Measurements from ENCODE around the gene OR52J3. TPM values are rescaled to one million over a fixed set of nuclear protein-coding genes. Genes with fewer than 3 reads are reported as not detected.

Gene OR52J3
- total and polyA plus RNA-seq, 4 donors = not detected

Other genes with a start within 250 kb of the OR52J3 start
- not detected for gene OR52R1, start 242.1 kb upstream of the OR52J3 start, total RNA-seq
- gene OR52R1, start 242.1 kb upstream of the OR52J3 start, polyA plus RNA-seq = not detected
- gene OR51F2, start 225.2 kb upstream of the OR52J3 start, total RNA-seq = not detected
- not detected for gene OR51F2, start 225.2 kb upstream of the OR52J3 start, polyA plus RNA-seq
- gene OR51S1, start 197.3 kb upstream of the OR52J3 start, total RNA-seq = not detected
- not detected for gene OR51S1, start 197.3 kb upstream of the OR52J3 start, polyA plus RNA-seq
- not detected for gene OR51T1, start 164.6 kb upstream of the OR52J3 start, total RNA-seq
- gene OR51T1, start 164.6 kb upstream of the OR52J3 start, polyA plus RNA-seq = not detected
- gene OR51A7, start 142.7 kb upstream of the OR52J3 start, total RNA-seq = not detected
- not detected for gene OR51A7, start 142.7 kb upstream of the OR52J3 start, polyA plus RNA-seq
- not detected for gene OR51G2, start 127.2 kb upstream of the OR52J3 start, total RNA-seq
- gene OR51G2, start 127.2 kb upstream of the OR52J3 start, polyA plus RNA-seq = not detected
- gene OR51G1, start 122.2 kb upstream of the OR52J3 start, total RNA-seq = not detected
- gene OR51G1, start 122.2 kb upstream of the OR52J3 start, polyA plus RNA-seq = not detected
- not detected for gene OR51A4, start 98.9 kb upstream of the OR52J3 start, total RNA-seq
- gene OR51A4, start 98.9 kb upstream of the OR52J3 start, polyA plus RNA-seq = not detected
- not detected for gene OR51A2, start 90.8 kb upstream of the OR52J3 start, total RNA-seq
- not detected for gene OR51A2, start 90.8 kb upstream of the OR52J3 start, polyA plus RNA-seq
- not detected for gene OR51L1, start 51.7 kb upstream of the OR52J3 start, total RNA-seq
- gene OR51L1, start 51.7 kb upstream of the OR52J3 start, polyA plus RNA-seq = not detected
- gene OR52E2, start 13.1 kb downstream of the OR52J3 start, total RNA-seq = not detected
- not detected for gene OR52E2, start 13.1 kb downstream of the OR52J3 start, polyA plus RNA-seq
- not detected for gene OR52E1, start 23.0 kb downstream of the OR52J3 start, total RNA-seq
- gene OR52E1, start 23.0 kb downstream of the OR52J3 start, polyA plus RNA-seq = not detected
- not detected for gene OR52A5, start 91.8 kb downstream of the OR52J3 start, total RNA-seq
- not detected for gene OR52A5, start 91.8 kb downstream of the OR52J3 start, polyA plus RNA-seq
- gene OR52A1, start 108.2 kb downstream of the OR52J3 start, total RNA-seq = not detected
- gene OR52A1, start 108.2 kb downstream of the OR52J3 start, polyA plus RNA-seq = not detected
- gene OR51V1, start 154.2 kb downstream of the OR52J3 start, total RNA-seq = not detected
- gene OR51V1, start 154.2 kb downstream of the OR52J3 start, polyA plus RNA-seq = not detected
- 1,000 to 10,000 TPM in 1 of 2 donors, 1 to 10 TPM in 1; 5.7 to 3,950 TPM for gene HBB, start 180.5 kb downstream of the OR52J3 start, total RNA-seq
- gene HBB, start 180.5 kb downstream of the OR52J3 start, polyA plus RNA-seq = 10 to 100 TPM; 13.6 to 86.8 TPM
- 1 to 10 TPM in 1 of 2 donors, not detected in 1; 6.0 TPM for gene HBD, start 188.0 kb downstream of the OR52J3 start, total RNA-seq
- under 1 TPM in 1 of 2 donors, not detected in 1; 0.72 TPM for gene HBD, start 188.0 kb downstream of the OR52J3 start, polyA plus RNA-seq
- 10 to 100 TPM in 1 of 2 donors, not detected in 1; 75.1 TPM for gene HBG1, start 203.3 kb downstream of the OR52J3 start, total RNA-seq
- not detected for gene HBG1, start 203.3 kb downstream of the OR52J3 start, polyA plus RNA-seq
- gene HBG2, start 208.3 kb downstream of the OR52J3 start, total RNA-seq = over 10,000 TPM in 1 of 2 donors, not detected in 1; 55,632 TPM
- under 1 TPM in 1 of 2 donors, not detected in 1; 0.71 TPM for gene HBG2, start 208.3 kb downstream of the OR52J3 start, polyA plus RNA-seq
- 10 to 100 TPM in 1 of 2 donors, not detected in 1; 82.7 TPM for gene HBE1, start 223.4 kb downstream of the OR52J3 start, total RNA-seq
- not detected for gene HBE1, start 223.4 kb downstream of the OR52J3 start, polyA plus RNA-seq